HG02678 (cell line): Measurements from ENCODE around the gene BMF.

Experiments used
- ATAC-seq: cut with Tn5 transposase; IDR thresholded peaks from one replicate; pipeline ENCODE4 v1.9.1; 2021; ENCODE audit warnings: mild to moderate bottlenecking, moderate library complexity; ENCODE audit not compliant: unreplicated experiment

The BMF gene

GRCh38 chr15:40069178-40070165, 39.2 kb downstream of the BMF start:
- peak; percentile 70 for ATAC-seq

GRCh38 chr15:40067921-40068624, 40.6 kb downstream of the BMF start:
- no peak for ATAC-seq

- ATAC-seq: no peak
Observed at GRCh38 chr15:40066589-40066988, 42.1 kb downstream of the BMF start.

- ATAC-seq: no peak
Observed at GRCh38 chr15:40065166-40065565, 43.5 kb downstream of the BMF start.

GRCh38 chr15:40064231-40064894, 44.3 kb downstream of the BMF start:
- ATAC-seq: peak; percentile 54

GRCh38 chr15:40063563-40064011, 45.1 kb downstream of the BMF start:
- ATAC-seq: no peak

GRCh38 chr15:40062816-40063562, 45.7 kb downstream of the BMF start:
- no peak for ATAC-seq

GRCh38 chr15:40061212-40061901, 47.3 kb downstream of the BMF start:
- ATAC-seq: peak; percentile 53

GRCh38 chr15:40060236-40060961, 48.3 kb downstream of the BMF start:
- ATAC-seq: no peak

GRCh38 chr15:40059821-40060220, 48.9 kb downstream of the BMF start:
- ATAC-seq: no peak

- no peak for ATAC-seq
Observed at GRCh38 chr15:40058476-40059140, 50.1 kb downstream of the BMF start.

GRCh38 chr15:40055576-40056293, 52.9 kb downstream of the BMF start:
- no peak for ATAC-seq

- peak; percentile 87 for ATAC-seq
Observed at GRCh38 chr15:40054855-40055575, 53.7 kb downstream of the BMF start.

- ATAC-seq: peak; percentile 50
Observed at GRCh38 chr15:40054605-40054854, 54.1 kb downstream of the BMF start.

GRCh38 chr15:40053831-40054604, 54.7 kb downstream of the BMF start:
- ATAC-seq: peak; percentile 27

GRCh38 chr15:40053079-40053830, 55.4 kb downstream of the BMF start:
- ATAC-seq: no peak
